ENCODE data around the gene PROKR1.

The PROKR1 gene

DNA sequence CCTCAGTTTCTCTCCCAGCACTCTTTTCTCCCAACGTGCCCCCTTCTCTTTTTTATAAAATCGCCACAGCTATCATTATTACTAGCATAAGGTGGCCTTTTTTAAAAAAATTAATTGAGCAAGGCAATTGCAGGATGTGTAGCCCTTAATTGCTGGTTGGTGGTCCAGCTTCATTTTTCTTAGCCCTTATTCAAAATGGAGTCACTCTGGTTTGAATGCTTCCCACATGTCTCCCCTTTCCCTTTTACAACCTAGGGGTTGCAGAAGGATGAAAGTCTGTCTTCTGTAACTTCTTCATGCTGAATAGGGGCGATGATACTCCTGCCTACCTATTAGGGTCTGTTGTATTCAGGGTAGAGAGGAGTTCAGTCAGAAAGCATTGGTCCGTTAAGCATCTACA, 36.6 kb upstream of the PROKR1 start:
- H3K4me3 ChIP-seq (ENCODE audit: low read depth, low read length) = no peak overlapping the region
- TF ChIP-seq, protein P1, sequence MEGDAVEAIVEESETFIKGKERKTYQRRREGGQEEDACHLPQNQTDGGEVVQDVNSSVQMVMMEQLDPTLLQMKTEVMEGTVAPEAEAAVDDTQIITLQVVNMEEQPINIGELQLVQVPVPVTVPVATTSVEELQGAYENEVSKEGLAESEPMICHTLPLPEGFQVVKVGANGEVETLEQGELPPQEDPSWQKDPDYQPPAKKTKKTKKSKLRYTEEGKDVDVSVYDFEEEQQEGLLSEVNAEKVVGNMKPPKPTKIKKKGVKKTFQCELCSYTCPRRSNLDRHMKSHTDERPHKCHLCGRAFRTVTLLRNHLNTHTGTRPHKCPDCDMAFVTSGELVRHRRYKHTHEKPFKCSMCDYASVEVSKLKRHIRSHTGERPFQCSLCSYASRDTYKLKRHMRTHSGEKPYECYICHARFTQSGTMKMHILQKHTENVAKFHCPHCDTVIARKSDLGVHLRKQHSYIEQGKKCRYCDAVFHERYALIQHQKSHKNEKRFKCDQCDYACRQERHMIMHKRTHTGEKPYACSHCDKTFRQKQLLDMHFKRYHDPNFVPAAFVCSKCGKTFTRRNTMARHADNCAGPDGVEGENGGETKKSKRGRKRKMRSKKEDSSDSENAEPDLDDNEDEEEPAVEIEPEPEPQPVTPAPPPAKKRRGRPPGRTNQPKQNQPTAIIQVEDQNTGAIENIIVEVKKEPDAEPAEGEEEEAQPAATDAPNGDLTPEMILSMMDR (IDR thresholded peaks at IDR 0.05; ENCODE audit: low read depth, low read length) = no peak

DNA sequence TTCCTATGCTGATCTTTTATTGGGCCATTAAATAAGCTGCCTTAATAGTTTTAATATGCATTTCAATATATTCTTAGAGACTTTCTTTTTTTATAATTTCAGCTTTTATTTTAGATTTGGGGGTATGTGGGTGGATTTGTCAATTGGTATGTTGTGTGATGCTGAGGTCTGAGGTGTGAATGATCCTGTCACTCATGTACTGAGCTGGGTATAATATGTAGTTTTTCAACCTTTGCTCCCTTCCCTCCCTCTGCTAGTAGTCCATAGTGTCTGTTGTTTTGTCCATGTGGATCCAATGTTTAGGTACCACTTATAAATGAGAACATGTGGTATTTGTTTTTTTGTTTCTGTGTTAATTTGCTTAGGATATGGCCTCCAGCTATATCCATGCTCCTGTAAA, 35.5 kb upstream of the PROKR1 start:
- TF ChIP-seq, protein P1 (IDR thresholded peaks at IDR 0.05; ENCODE audit: low read depth, low read length) = no peak

DNA sequence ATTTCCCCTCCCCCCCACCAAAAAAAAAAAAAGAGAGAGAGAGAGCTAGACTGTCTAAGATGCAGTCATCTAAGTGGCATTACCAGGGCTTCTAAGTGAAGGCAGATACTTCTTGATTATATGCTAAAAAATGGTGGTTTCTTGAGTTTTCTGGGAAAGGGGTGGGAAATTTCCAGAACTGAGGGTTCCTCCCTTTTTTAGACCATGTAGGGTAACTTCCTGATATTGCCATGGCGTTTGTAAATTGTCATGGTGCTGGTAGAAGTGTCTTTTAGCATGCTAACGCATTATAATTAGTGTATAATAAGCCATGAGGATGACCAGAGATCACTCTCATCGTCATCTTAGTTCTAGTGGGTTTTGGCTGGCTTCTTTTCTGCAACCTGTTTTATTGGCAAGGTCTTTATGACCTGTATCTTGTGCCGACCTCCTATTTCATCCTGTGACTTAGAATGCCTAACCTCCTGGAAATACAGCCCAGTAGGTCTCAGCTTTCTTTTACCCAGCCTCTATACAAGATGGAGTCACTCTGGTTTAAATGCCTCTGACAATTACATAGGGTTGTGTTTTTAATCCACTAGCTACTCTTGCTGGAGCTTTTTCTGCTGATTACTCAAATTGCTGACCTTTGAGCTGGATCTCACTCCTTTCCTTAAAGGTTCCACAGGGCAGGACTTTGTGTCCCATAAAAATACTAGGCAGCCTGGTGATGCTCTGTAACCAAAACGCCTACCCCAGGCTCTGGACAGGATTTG, 30.4 kb upstream of the PROKR1 start:
- H3K4me3 ChIP-seq (ENCODE audit: low read depth, low read length) = no peak overlapping the region
- TF ChIP-seq, protein P1 (IDR thresholded peaks at IDR 0.05; ENCODE audit: low read depth, low read length) = no peak

More for the DNA sequence above, 35.5 kb upstream of the PROKR1 start:
- H3K4me3 ChIP-seq (ENCODE audit: low read depth, low read length) = no peak overlapping the region

DNA sequence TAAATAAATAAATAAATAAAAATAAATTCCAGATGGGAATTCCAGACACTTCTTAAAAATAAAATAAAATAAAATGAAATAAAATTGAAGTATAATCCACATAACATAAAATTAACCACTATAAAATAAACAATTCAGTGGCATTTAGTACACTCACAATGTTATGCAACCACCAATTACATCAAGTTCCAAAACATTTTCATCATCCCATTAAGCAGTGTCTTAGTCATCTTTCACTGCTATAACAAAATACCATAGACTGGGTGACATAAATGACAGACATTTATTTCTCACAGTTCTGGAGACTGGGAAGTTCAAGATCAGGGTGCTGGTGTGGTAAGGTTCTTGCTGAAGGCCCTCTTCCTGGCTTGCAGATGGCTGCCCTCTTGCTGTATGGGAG, 22.6 kb upstream of the PROKR1 start:
- TF ChIP-seq, protein P1 (IDR thresholded peaks at IDR 0.05; ENCODE audit: low read depth, low read length) = no peak
- no peak overlapping the region for H3K4me3 ChIP-seq (ENCODE audit: low read depth, low read length)

DNA sequence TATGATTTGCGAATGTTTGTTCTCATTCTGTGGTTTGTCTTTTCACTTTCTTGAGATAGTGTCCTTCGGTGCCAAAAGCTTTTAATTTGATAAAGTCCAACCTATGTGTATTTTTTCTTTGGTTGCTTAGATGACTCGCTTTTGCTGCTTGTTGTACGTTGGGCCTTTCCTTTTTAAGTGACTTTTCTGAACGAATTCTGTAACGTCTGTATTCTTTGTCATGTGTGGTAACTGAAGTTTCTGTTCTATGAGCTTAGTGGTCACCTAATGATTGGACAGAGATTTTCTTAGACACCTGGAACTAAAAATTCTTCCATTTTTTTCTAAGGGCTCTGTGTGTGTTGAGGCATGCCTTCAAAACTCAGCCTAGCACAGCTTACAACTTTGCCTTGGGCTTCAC, 19.6 kb upstream of the PROKR1 start:
- H3K4me3 ChIP-seq (ENCODE audit: low read depth, low read length) = no peak overlapping the region
- TF ChIP-seq, protein P1 (IDR thresholded peaks at IDR 0.05; ENCODE audit: low read depth, low read length) = no peak

DNA sequence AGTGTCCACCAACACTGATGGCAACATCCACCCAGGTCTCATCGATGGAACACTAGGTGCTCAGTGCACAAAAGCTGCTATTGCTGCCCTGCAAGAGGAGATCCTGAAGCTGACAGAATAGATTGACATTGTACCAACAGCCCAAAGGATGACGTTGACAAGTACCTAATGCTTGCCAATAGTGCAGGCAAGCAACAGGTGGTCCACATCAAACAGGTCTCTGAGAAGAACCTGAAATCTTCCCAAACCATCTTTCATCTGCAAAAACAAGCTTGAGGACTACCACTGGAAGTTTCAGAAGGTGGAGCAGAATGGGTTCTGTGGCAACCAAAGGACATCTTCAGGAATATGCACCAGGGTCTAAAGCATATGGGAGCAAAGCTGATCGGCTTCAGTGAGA, 15.8 kb upstream of the PROKR1 start:
- no peak overlapping the region for H3K4me3 ChIP-seq (ENCODE audit: low read depth, low read length)
- TF ChIP-seq, protein P1 (IDR thresholded peaks at IDR 0.05; ENCODE audit: low read depth, low read length) = no peak

DNA sequence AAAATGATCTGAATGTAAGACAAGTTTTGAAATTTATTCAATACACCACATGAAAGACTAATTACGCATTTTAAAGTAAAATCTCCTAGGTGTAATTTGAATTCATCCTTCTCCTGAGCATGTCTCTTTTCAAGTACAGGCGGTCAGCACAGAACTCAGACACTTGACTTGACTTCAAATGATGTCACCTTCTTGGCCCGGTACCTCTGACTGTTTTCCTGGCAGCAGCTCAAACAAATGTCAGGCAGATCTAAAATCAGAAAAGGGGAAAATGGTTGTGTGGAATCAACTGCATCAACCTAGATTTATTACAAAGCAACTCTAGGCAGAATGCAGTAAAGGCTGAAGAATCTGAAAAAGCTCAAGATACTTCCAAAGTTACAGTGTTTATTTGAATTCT, 11.4 kb upstream of the PROKR1 start:
- TF ChIP-seq, protein P1 (IDR thresholded peaks at IDR 0.05; ENCODE audit: low read depth, low read length) = no peak
- H3K4me3 ChIP-seq (ENCODE audit: low read depth, low read length) = no peak overlapping the region
